Activated CD4-positive, alpha-beta T cell treated with anti-CD3 and anti-CD28 coated beads for 36 hours (primary cell): ENCODE measurements around the gene FMNL1. TPM values are rescaled to one million over a fixed set of nuclear protein-coding genes. Genes with fewer than 3 reads are reported as not detected.
A peak's percentile ranks its signal among the peaks of the same experiment; 100 is the strongest.

Experiments
- ATAC-seq: fragments of 200-7000 bp; cut with Tn5 transposase; one replicate; pipeline ENCODE4 v1.10.0; 2021; ENCODE audit warnings: mild to moderate bottlenecking, moderate library complexity
- CTCF ChIA-PET: fragments of 350-600 bp; sonication (Branson Sonifier 250); formaldehyde crosslinking; loops from one replicate; lab custom pipeline; 2021; ENCODE audit warnings: antibody characterized with exemption; lab: Charles Lee
- POLR2A ChIA-PET: fragments of 350-600 bp; sonication (Branson Sonifier 250); formaldehyde crosslinking; loops from one replicate; lab custom pipeline; 2021; ENCODE audit warnings: antibody characterized with exemption, inconsistent platforms; lab: Charles Lee
- DNase-seq: peaks from one replicate; pipeline ENCODE4 v3.0.0-alpha.2; 2020
- H3K27ac Mint-ChIP-seq: one replicate; pipeline ENCODE4 v1.8.0; 2021; ENCODE audit warnings: mixed read lengths
- H3K27me3 Mint-ChIP-seq: one replicate; pipeline ENCODE4 v1.8.0; 2021; ENCODE audit warnings: mixed read lengths
- H3K36me3 Mint-ChIP-seq: one replicate; pipeline ENCODE4 v1.8.0; 2021; ENCODE audit warnings: low read depth, mixed read lengths
- H3K4me1 Mint-ChIP-seq: one replicate; pipeline ENCODE4 v1.8.0; 2021; ENCODE audit warnings: mixed read lengths
- H3K4me3 Mint-ChIP-seq: one replicate; pipeline ENCODE4 v1.8.0; 2021; ENCODE audit warnings: mild to moderate bottlenecking, moderate library complexity, mixed read lengths
- H3K9me3 Mint-ChIP-seq: one replicate; pipeline ENCODE4 v1.8.0; 2021; ENCODE audit warnings: low read depth, mixed read lengths
- intact Hi-C, 2 experiments: fragments of 100-400 bp; cut with DNase I in 1 of 2; cut with micrococcal nuclease in 1 of 2; formaldehyde crosslinking; loops; one replicate each; pipeline versions ENCODE4 v1.14.2 to v1.15.1; 2022 to 2024; cut with DNase I, micrococcal nuclease
- total RNA-seq, 2 experiments: library from RNA; stranded (reverse); gene quantifications; one replicate each; pipeline ENCODE4 v1.2.3, GENCODE V29; 2021

FMNL1 gene
- total RNA-seq, 2 experiments from 2014 or later = 268 to 295 TPM

- intact Hi-C loops = no loop called here
- POLR2A ChIA-PET = interaction anchor here (1.2 to 1.5 kb wide), 2 partner anchors 10 to 54 kb away, joined by 4 to 11 read pairs; no protein-coding TSS in a partner anchor
- peaks cover 57% of the 10 kb centered on the region for H3K4me1 Mint-ChIP-seq
Measured at GRCh38 chr17:45256114-45256966, 34.7 kb downstream of the FMNL1 start.

GRCh38 chr17:45257115-45257514 lies 35.4 kb downstream of the FMNL1 start:
- no peaks in the 10 kb centered on the region for H3K27me3 Mint-ChIP-seq
- no peaks in the 10 kb centered on the region for H3K9me3 Mint-ChIP-seq
- H3K4me3 Mint-ChIP-seq = no peak overlapping the region
- DNase-seq = no peak
- peak overlapping the region; percentile 7 for H3K27ac Mint-ChIP-seq
- peaks cover 3% of the 10 kb centered on the region for H3K36me3 Mint-ChIP-seq
- ATAC-seq = no peak
- H3K4me1 Mint-ChIP-seq = peaks cover 59% of the 10 kb centered on the region
- ChIA-PET CTCF (interaction anchor here (0.9 to 3.1 kb wide), 6 partner anchors 8 to 40 kb away, joined by 3 to 21 read pairs (median 8); no protein-coding TSS in a partner anchor), POLR2A (interaction anchor here (1.2 to 1.5 kb wide), 2 partner anchors 9 to 54 kb away, joined by 4 to 11 read pairs; no protein-coding TSS in a partner anchor)
- intact Hi-C loops = no loop called here

More at GRCh38 chr17:45256114-45256966, 34.7 kb downstream of the FMNL1 start:
- H3K9me3 Mint-ChIP-seq = no peaks in the 10 kb centered on the region
- CTCF ChIA-PET = interaction anchor here (0.7 to 3.1 kb wide), 17 partner anchors 9 to 484 kb away, joined by 3 to 21 read pairs (median 4); no protein-coding TSS in a partner anchor
- peak overlapping the region; percentile 43 for H3K27ac Mint-ChIP-seq
- ATAC-seq = peak; percentile 56
- H3K36me3 Mint-ChIP-seq = peaks cover 6% of the 10 kb centered on the region
- H3K27me3 Mint-ChIP-seq = no peaks in the 10 kb centered on the region
- no peak overlapping the region for H3K4me3 Mint-ChIP-seq
- DNase-seq = no peak

- CTCF ChIA-PET = interaction anchor here (1.0 to 2.1 kb wide), 6 partner anchors 8 to 39 kb away, joined by 3 to 8 read pairs (median 6); no protein-coding TSS in a partner anchor
Measured at GRCh38 chr17:45258981-45259380, 37.3 kb downstream of the FMNL1 start.

GRCh38 chr17:45260204-45260783 lies 38.6 kb downstream of the FMNL1 start:
- CTCF ChIA-PET = interaction anchor here (0.8 to 2.0 kb wide), 3 partner anchors 13 to 125 kb away, joined by 4 to 8 read pairs (median 7); partner anchors contain the start of gene ACBD4
- POLR2A ChIA-PET = interaction anchor here (0.8 kb wide), 1 partner anchor 12 kb away, joined by 5 read pairs; no protein-coding TSS in a partner anchor
- Mint-ChIP-seq H3K4me3 (no peak overlapping the region), H3K36me3 (peaks cover 20% of the 10 kb centered on the region), H3K9me3 (no peaks in the 10 kb centered on the region), H3K27me3 (no peaks in the 10 kb centered on the region), H3K4me1 (peaks cover 45% of the 10 kb centered on the region), H3K27ac (peak overlapping the region; percentile 53)
- no peak for ATAC-seq
- intact Hi-C loops = loop anchor here in 1 of 2 experiments (5.0 kb wide), 1 partner anchor 127 kb away; no protein-coding TSS in a partner anchor
- DNase-seq = no peak

More at GRCh38 chr17:45258981-45259380, 37.3 kb downstream of the FMNL1 start:
- Mint-ChIP-seq H3K4me1 (peaks cover 52% of the 10 kb centered on the region), H3K27ac (no peak overlapping the region), H3K4me3 (no peak overlapping the region), H3K27me3 (no peaks in the 10 kb centered on the region), H3K9me3 (no peaks in the 10 kb centered on the region), H3K36me3 (peaks cover 9% of the 10 kb centered on the region)
- POLR2A ChIA-PET = interaction anchor here (0.7 kb wide), 1 partner anchor 189 kb away, joined by 7 read pairs; no protein-coding TSS in a partner anchor
- no peak for ATAC-seq
- no peak for DNase-seq
- intact Hi-C loops = no loop called here

DNA sequence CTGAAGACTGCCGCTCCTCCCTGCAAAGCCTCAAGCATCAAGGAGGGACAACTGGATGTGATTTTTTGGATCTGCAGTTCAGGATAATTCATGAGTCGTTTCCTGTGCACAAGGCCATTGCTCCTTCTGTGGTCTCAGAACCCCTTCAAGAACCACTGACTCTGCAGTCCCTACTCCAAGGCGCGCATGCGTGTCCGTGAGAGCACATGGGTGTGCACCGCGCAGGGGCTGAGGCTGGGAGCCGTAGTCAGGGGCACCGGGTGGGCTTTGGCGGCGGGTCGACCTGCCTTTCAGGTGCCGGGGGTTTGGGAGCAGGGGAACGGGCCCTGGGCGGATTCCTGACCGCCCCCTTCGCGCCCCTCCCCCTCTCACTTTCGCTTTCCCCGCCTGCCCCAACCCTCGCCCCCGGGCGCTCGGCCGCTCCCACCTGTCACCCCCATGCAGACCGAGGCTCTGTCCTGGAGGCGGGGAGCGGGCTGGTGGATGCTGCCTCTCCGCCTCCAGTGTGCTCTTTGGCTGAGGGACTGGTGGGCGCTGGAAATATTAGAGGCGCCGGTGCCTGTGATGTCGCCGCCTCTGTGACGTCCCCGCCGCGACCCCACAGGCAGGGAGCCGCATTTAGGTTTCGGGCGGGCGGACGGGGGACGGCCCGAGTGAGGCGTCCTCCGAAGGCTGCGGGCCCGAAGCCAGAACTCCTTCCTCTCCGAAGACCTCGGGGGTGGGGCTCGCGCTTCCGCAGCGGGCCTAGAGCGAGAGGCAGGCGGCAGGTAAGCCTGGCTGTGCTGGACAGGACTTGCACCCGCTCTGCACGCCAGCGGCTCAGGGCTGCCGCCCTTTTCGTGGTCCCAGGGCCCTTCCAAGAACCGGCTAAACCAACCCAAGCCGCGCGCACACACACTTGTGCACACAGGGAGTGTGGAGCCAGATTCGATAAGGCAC lies 40.2 kb downstream of the FMNL1 start, which contains the start of gene SPATA32:
Gene SPATA32 (minus strand): TSS at position 518 of the 939 bp plus-strand sequence. CDS start 78 bp downstream, at position 440.
- DNase-seq (peak; percentile 81), ATAC-seq (peak; percentile 80)
- Mint-ChIP-seq H3K9me3 (no peaks in the 10 kb centered on the region), H3K4me1 (peaks cover 34% of the 10 kb centered on the region), H3K27ac (peak within 1 kb of the TSS; percentile 72), H3K36me3 (peaks cover 27% of the 10 kb centered on the region), H3K27me3 (no peaks in the 10 kb centered on the region), H3K4me3 (peak within 1 kb of the TSS; percentile 59)
- intact Hi-C loops = loop anchor here (1.0 to 5.0 kb wide), 4 partner anchors 13 to 125 kb away; no protein-coding TSS in a partner anchor
- ChIA-PET CTCF (interaction anchor here (0.6 kb wide), 1 partner anchor 24 kb away, joined by 5 read pairs; no protein-coding TSS in a partner anchor), POLR2A (no interaction called here)

DNA sequence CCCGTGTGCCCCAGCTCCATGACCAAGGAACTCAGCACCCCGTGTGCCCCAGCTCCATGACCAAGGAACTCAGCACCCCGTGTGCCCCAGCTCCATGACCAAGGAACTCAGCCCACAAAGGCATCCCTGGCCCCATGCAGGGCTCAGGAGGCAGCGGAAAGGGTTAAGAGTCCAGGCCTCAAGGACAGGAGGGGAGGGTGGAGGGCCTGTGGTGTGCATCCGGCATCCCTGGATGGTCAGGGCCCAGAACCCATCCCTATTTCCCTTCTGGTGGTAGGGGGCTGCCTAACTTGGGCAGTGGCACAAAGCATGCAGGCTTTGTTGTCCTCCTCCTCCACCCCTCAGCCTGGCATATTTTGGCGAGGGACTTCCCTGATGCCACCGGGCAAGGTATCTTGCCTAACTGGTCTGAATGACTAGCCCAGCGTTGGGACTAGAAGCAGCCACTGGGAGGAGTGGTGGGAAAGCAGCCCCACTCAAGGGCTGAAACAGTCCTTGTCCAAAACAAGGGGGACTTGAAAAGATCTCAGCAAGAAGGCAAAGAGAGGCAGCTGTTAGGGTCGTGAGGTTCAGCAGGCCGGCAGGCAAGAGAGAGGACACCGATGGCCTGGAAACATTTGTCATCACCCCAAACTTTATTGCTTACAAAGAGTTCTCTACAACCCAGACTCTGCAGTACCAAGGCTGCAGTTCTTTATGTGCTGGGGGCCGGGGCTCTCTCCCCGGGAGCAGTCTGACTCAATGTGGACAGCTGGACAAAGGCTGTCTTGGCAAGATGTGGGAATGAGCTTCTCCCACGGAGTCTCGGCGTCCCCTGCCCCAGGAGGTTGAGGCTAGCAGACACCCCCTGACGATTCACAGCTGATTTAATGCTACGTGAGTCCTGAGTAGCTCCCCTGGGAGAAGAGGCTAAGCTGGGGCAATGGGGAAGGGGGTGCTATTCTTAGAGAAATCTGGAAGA lies 41.1 kb downstream of the FMNL1 start:
- H3K4me1 Mint-ChIP-seq = peaks cover 25% of the 10 kb centered on the region
- intact Hi-C loops = loop anchor here (1.0 to 5.0 kb wide), 3 partner anchors 14 to 125 kb away; no protein-coding TSS in a partner anchor
- H3K27ac Mint-ChIP-seq = peak overlapping the region; percentile 72
- H3K27me3 Mint-ChIP-seq = no peaks in the 10 kb centered on the region
- POLR2A ChIA-PET = interaction anchor here (1.2 to 1.4 kb wide), 2 partner anchors 44 to 114 kb away, joined by 3 to 4 read pairs; no protein-coding TSS in a partner anchor
- H3K9me3 Mint-ChIP-seq = no peaks in the 10 kb centered on the region
- CTCF ChIA-PET = interaction anchor here (0.6 to 2.4 kb wide), 7 partner anchors 9 to 121 kb away, joined by 3 to 13 read pairs (median 3); no protein-coding TSS in a partner anchor
- peak overlapping the region; percentile 59 for H3K4me3 Mint-ChIP-seq
- H3K36me3 Mint-ChIP-seq = peaks cover 36% of the 10 kb centered on the region
- ATAC-seq (peak; percentile 1), DNase-seq (no peak)

- intact Hi-C loops = loop anchor here in 1 of 2 experiments (2.0 to 5.0 kb wide), 2 partner anchors 15 to 124 kb away; no protein-coding TSS in a partner anchor
- POLR2A ChIA-PET = interaction anchor here (1.2 to 1.4 kb wide), 2 partner anchors 44 to 114 kb away, joined by 3 to 4 read pairs; no protein-coding TSS in a partner anchor
Measured at GRCh38 chr17:45263477-45263860, 41.8 kb downstream of the FMNL1 start.

GRCh38 chr17:45264430-45264829 lies 42.7 kb downstream of the FMNL1 start:
- ChIA-PET CTCF (interaction anchor here (0.9 to 2.4 kb wide), 4 partner anchors 12 to 121 kb away, joined by 3 to 13 read pairs (median 4); no protein-coding TSS in a partner anchor), POLR2A (no interaction called here)
- Mint-ChIP-seq H3K4me3 (no peak overlapping the region), H3K36me3 (peaks cover 51% of the 10 kb centered on the region), H3K27me3 (no peaks in the 10 kb centered on the region), H3K9me3 (no peaks in the 10 kb centered on the region), H3K27ac (no peak overlapping the region), H3K4me1 (peaks cover 18% of the 10 kb centered on the region)
- DNase-seq (no peak), ATAC-seq (no peak)
- intact Hi-C loops = loop anchor here in 1 of 2 experiments (5.0 kb wide), 1 partner anchor 123 kb away; no protein-coding TSS in a partner anchor

More at GRCh38 chr17:45263477-45263860, 41.8 kb downstream of the FMNL1 start:
- H3K27me3 Mint-ChIP-seq = no peaks in the 10 kb centered on the region
- H3K27ac Mint-ChIP-seq = no peak overlapping the region
- CTCF ChIA-PET = interaction anchor here (0.6 to 2.4 kb wide), 7 partner anchors 8 to 121 kb away, joined by 3 to 13 read pairs (median 3); no protein-coding TSS in a partner anchor
- ATAC-seq (no peak), DNase-seq (no peak)
- no peaks in the 10 kb centered on the region for H3K9me3 Mint-ChIP-seq
- H3K4me1 Mint-ChIP-seq = peaks cover 21% of the 10 kb centered on the region
- peaks cover 42% of the 10 kb centered on the region for H3K36me3 Mint-ChIP-seq
- no peak overlapping the region for H3K4me3 Mint-ChIP-seq

GRCh38 chr17:45264988-45265387 lies 43.3 kb downstream of the FMNL1 start:
- H3K27ac Mint-ChIP-seq = no peak overlapping the region
- DNase-seq (no peak), ATAC-seq (no peak)
- H3K4me3 Mint-ChIP-seq = no peak overlapping the region
- H3K27me3 Mint-ChIP-seq = no peaks in the 10 kb centered on the region
- H3K4me1 Mint-ChIP-seq = peaks cover 20% of the 10 kb centered on the region
- no peaks in the 10 kb centered on the region for H3K9me3 Mint-ChIP-seq
- ChIA-PET CTCF (interaction anchor here (0.9 to 5.0 kb wide), 5 partner anchors 9 to 121 kb away, joined by 3 to 26 read pairs (median 7); no protein-coding TSS in a partner anchor), POLR2A (no interaction called here)
- intact Hi-C loops = loop anchor here in 1 of 2 experiments (5.0 kb wide), 1 partner anchor 122 kb away; no protein-coding TSS in a partner anchor
- H3K36me3 Mint-ChIP-seq = peaks cover 55% of the 10 kb centered on the region
